22Rv1 (cell line): ENCODE results near the gene ARMC9.

Source experiments
- ZFX ChIP-seq: fragments of 450-650 bp; IDR thresholded peaks from 2 replicates; pipeline ENCODE4 v1.6.1; 2017; ENCODE audit warnings: antibody characterized with exemption, borderline replicate concordance
- TF ChIP-seq, protein P1 (sequence below): fragments of 450-650 bp; IDR thresholded peaks from 2 replicates; pipeline ENCODE4 v1.5.1; 2017; ENCODE audit warnings: mild to moderate bottlenecking

DNA sequence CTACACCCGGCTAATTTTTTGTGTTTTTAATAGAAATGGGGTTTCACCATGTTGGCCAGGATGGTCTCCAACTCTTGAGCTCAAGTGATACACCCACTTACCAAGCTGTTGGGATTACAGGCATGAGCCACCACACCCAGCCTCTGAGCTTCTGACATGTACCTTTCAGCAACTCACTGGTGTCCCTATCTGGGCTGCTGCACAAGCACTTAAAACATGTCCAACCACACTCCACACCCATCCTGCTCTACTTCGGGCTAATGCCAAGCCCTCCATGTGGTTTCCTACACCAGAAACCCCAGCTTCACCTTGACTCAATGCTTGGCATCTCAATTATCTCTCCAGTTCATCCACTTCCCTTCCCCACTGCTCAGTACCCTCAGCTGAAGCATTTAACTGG, 22.4 kb upstream of the ARMC9 start:
- TF ChIP-seq, protein P1, sequence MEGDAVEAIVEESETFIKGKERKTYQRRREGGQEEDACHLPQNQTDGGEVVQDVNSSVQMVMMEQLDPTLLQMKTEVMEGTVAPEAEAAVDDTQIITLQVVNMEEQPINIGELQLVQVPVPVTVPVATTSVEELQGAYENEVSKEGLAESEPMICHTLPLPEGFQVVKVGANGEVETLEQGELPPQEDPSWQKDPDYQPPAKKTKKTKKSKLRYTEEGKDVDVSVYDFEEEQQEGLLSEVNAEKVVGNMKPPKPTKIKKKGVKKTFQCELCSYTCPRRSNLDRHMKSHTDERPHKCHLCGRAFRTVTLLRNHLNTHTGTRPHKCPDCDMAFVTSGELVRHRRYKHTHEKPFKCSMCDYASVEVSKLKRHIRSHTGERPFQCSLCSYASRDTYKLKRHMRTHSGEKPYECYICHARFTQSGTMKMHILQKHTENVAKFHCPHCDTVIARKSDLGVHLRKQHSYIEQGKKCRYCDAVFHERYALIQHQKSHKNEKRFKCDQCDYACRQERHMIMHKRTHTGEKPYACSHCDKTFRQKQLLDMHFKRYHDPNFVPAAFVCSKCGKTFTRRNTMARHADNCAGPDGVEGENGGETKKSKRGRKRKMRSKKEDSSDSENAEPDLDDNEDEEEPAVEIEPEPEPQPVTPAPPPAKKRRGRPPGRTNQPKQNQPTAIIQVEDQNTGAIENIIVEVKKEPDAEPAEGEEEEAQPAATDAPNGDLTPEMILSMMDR = no peak
- TF ChIP-seq ZFX = no peak
